AG10803 (cell line): ENCODE results near the gene SAA2.
"Not testable (repeated sequence)": the region's sequence is repeated elsewhere in the genome, so short reads cannot be mapped to it uniquely, and the experiment has no call there.

Source experiments
- DNase-seq: peaks from one replicate; pipeline ENCODE4 v3.0.0; 2010; ENCODE audit warnings: low read depth
- H3K4me3 ChIP-seq: 2 replicates; pipeline ENCODE4 v1.5.1; 2011; ENCODE audit warnings: mild to moderate bottlenecking, low read length, control low read depth
- TF ChIP-seq, protein P1 (sequence below): conservative IDR thresholded peaks from 2 replicates; pipeline ENCODE4 v1.5.1; 2011; ENCODE audit warnings: mild to moderate bottlenecking, low read length, control low read depth, inconsistent platforms

Gene SAA2

DNA sequence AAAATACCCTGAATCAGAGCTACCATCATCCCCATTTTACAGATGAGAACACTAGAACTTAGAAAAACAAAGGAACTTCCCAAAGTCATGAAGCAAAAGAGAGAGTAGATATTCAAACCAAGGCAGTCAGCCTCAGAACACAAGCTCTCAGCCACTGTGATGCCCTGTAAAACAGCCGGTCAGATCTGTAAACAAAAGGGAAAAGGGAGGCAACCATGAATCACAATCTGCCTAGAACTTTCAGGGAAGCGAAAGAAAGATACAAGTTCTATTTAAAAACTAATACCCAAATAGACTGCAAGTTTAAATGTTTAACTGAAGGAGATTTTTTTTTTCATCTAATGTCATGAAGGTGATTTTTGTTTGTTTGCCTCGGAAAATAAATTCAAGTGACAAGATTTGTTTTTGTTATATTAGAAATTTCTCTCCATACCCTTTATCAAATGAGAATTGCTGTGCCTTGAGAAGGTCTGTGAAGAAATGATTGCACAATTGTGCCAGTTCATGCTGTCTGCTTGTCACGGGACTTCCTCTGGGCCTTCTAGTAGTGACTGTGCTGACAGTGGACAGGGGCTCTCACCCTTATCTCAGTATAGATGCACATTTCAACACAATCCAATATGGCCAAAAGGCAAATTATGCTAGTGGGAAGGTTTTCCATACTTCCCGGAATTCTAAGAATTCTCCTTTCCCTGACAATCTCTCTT, 29.2 kb upstream of the SAA2 start:
- TF ChIP-seq, protein P1, sequence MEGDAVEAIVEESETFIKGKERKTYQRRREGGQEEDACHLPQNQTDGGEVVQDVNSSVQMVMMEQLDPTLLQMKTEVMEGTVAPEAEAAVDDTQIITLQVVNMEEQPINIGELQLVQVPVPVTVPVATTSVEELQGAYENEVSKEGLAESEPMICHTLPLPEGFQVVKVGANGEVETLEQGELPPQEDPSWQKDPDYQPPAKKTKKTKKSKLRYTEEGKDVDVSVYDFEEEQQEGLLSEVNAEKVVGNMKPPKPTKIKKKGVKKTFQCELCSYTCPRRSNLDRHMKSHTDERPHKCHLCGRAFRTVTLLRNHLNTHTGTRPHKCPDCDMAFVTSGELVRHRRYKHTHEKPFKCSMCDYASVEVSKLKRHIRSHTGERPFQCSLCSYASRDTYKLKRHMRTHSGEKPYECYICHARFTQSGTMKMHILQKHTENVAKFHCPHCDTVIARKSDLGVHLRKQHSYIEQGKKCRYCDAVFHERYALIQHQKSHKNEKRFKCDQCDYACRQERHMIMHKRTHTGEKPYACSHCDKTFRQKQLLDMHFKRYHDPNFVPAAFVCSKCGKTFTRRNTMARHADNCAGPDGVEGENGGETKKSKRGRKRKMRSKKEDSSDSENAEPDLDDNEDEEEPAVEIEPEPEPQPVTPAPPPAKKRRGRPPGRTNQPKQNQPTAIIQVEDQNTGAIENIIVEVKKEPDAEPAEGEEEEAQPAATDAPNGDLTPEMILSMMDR, result no peak
- no peak for DNase-seq
- no peak overlapping the region for H3K4me3 ChIP-seq

DNA sequence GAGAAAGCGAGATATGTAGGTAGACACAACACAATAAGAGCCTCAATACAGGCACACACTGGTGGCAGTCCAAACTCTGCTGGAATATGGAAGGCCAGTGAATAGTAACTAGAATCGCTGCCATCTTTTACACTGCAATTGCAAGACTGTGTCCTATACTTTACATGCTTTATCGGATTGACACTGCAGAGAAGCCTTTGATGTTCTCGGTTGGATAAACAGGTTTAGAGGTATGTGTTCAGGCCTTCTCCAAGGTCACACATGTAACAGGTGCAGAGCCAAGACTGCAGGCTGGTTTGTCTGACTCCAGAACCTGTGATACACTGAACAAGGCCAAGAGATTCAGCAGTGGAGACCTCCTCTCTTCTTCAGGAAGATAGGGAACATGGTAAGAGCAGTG, 22.7 kb upstream of the SAA2 start:
- no peak overlapping the region for H3K4me3 ChIP-seq
- no peak for DNase-seq
- TF ChIP-seq, protein P1, result no peak

DNA sequence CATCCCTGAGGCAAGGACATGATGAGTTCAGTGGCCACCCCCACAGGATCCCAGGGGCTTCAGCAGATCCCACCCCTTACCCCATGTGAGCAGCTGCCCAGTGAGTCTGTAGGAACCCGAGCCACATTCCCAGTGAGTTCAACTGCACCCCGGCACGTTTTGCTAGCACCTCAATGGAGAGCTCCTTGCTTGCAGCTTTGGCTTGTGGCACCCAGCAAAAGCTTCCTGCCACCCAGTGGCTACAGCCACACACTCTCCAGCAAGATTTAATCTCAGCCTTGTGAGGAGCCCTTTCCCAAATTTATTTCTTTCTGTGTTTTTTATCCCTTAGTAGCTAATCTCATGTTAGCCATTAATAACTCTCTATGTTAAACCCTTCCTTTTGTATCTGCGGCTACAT, 21.6 kb upstream of the SAA2 start:
- TF ChIP-seq, protein P1, result no peak
- H3K4me3 ChIP-seq, result no peak overlapping the region
- DNase-seq, result no peak

DNA sequence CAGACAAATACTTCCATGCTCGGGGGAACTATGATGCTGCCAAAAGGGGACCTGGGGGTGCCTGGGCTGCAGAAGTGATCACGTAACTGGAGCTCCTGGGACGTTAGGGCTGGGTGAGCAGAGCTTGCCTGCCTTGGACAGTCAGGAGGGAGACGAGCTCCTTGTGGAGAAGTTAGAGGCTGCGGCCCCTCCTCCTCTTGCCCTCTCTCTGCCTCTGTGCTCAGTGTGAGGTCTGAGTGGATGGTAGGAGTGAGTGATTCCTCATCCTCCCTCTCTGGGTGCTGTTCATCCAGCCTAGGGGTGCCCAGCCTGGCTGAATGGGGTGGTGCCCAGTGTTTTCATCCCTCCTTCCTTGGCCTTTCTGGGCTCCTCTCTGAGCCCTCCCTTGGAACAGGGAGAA, 20.8 kb upstream of the SAA2 start:
- not testable (repeated sequence) for H3K4me3 ChIP-seq, DNase-seq

DNA sequence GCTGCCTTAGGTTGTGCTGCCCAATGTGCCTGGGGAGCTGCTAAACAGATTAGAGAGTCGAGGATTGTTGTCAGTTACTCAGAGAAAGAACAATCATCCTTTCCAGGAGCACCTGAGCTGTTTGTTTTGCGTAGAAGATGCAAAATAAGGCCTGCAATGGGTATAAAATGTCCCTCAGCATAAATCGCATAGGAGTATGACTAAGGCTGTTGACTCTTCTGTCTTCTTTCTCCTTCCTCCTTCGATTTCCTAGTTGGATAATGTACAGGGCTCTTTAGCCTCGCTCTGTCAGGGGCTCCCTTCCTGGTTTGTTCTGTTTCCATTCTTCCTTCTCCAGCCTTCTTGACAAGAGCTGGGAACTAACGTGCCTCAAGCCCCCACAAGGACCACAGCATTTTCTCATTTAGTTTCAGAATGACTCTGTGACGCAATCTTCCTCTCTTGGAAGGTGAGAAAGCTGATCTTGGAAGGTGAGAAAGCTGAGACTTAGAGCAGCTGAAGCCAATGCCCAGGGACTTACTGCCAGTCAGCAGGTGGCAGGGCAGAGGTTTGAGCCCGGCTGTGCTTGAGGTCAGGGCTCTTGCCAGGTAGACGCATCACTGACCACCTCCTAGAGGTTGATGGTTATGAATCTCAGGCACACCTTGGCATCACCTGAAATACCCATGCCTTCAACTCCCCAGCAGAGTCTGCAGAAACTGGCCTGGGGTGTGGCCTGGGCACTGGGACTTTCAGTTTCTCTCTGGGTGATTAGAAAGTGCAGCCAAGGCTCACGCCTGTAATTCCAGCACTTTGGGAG, 19.1 kb upstream of the SAA2 start:
- not testable (repeated sequence) for DNase-seq, H3K4me3 ChIP-seq

DNA sequence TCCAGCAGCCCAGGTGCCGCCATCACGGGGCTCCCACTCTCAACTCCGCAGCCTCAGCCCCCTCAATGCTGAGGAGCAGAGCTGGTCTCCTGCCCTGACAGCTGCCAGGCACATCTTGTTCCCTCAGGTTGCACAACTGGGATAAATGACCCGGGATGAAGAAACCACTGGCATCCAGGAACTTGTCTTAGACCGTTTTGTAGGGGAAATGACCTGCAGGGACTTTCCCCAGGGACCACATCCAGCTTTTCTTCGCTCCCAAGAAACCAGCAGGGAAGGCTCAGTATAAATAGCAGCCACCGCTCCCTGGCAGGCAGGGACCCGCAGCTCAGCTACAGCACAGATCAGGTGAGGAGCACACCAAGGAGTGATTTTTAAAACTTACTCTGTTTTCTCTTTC, 17.5 kb upstream of the SAA2 start, which contains the start of gene SAA1:
Gene SAA1, plus strand, starts transcription at position 316 of the 400 bp plus-strand sequence. CDS start 624 bp downstream, outside the sequence.
- peak; percentile 35 for DNase-seq
- no peak within 1 kb of the TSS for H3K4me3 ChIP-seq
- TF ChIP-seq, protein P1, result no peak

DNA sequence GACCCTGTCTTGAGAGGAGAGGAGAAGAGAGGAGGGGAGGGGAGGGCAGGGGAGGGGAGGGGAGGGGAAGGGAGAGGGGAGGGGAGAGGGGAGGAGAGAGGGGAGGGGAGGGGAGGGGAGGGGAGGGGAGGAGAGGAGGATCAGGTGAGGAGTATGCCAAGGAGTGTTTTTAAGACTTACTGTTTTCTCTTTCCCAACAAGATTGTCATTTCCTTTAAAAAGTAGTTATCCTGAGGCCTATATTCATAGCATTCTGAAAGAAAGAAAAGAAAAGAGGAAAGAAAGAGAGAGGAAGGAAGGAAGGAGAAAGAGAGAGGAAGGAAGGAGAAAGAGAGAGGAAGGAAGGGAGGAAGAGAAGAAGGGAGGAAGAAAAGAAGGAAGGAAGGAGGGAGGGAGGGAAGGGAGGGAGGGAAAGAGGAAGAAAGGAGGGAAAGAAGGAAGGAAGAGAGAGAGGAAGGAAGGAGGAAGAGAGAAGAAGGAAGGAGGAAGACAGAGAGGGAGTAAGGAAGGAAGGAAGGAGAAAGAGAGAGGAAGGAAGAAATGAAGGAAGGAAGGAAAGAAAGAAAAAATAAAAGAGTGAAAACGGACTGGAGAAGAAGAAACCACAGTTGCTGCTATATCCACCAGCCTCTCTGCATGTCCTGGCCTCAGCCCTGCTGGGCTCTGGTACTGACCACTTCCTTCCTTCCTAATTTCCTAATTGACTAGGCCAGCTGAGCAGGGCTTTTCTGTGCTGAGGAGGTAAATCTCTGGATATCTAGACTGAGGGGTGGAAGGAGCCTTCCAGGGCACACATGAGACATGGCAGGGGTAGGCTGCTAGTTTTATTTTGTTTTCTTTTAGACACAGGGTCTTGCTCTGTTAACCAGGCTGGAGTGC, 16.4 kb upstream of the SAA2 start:
- TF ChIP-seq, protein P1, result no peak
- H3K4me3 ChIP-seq, result no peak overlapping the region
- no peak for DNase-seq
